Astrocyte of the hippocampus (primary cell): ENCODE results near the gene RYR1.
A peak's percentile ranks its signal among the peaks of the same experiment; 100 is the strongest.

ENCODE experiments used
- DNase-seq: peaks from one replicate; pipeline ENCODE4 v3.0.0; 2011; ENCODE audit warnings: low read depth, low spot score

Gene RYR1

DNA sequence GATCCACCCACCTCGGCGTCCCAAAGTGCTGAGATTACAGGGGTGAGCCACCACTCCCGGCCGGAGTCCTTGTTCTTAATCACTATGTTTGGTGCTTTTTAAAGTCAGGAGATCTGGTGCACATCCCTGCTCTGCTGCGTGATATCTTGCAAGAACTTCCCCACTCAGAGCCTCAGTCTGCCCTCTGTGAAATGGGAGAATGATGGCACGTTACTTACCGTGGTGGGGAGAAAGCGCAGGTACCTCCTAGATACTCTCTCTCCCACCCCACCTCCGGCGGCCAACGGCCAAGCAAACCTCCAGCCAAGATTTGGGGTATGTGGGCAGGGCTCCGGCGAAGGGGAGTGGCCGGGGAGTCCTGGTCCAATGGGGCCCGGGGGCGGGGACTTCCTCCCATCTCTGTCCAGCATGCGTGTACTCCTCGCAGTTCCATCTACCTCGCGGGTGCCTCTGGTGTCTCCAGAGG is at the start of gene RYR1:
Gene RYR1 (plus strand): TSS at position 424 of the 466 bp plus-strand sequence. CDS start 139 bp downstream, outside the sequence.
- DNase-seq = peak; percentile 24

DNA sequence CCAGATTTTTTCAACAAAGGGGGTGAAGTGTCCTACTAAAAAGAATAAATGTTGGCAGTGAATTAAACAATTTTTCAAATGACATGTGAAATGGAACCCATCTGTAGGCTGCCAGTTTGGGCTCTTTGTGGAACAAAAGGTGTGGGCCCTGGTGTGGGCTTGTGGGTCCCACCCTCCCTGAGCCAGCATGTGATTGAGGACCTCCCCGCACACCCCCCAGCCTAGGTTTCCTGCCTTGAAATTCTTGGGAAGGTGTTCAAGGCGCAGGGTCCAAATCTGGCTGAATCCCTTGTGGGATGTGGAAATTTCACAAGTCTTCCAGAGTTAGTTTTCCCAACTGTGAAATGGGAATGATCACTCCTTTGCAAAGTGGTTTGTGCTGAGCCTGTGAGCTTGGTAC is 49.7 kb upstream of the RYR1 start:
- DNase-seq = no peak

DNA sequence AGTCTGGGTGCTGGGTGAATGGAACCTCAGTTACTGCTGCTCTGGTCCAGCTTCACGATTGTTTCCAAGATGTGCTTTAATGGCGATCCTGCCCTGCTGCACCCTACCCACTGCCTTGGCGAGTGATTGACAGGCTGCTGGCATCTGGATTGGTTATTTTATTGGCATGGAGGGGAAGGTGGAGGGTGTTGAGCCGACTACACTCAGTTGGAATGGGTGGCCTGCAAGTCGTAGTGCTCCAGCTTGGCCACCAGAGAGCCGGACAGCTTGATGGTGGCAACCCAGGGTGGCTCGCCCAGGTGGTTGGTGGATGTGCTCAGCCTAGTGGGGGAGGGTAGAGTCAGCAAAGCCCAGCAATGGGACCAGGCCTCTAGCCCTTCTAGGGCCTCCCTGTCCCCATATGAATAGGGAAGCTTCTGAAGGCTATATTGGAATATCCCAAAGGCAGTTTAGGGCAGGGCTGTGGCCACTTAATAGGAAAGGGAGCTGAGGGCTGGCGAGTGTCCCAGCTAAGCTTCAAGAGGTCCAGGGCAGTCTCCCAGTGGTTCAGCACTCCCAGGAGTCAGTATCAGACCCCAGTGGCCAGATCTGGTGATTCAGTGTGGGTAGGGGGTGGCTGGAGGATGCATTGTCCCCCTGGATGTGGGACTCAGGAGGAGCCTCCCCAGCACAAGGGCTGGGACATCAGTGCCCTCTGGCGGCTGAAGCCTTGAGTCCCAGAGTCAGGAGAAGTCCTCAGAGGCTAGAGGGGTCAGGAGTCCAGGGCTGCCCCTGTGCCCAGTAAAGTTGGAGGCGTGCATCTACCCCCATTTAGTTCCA is 49.1 kb upstream of the RYR1 start:
- DNase-seq = peak; percentile 56

DNA sequence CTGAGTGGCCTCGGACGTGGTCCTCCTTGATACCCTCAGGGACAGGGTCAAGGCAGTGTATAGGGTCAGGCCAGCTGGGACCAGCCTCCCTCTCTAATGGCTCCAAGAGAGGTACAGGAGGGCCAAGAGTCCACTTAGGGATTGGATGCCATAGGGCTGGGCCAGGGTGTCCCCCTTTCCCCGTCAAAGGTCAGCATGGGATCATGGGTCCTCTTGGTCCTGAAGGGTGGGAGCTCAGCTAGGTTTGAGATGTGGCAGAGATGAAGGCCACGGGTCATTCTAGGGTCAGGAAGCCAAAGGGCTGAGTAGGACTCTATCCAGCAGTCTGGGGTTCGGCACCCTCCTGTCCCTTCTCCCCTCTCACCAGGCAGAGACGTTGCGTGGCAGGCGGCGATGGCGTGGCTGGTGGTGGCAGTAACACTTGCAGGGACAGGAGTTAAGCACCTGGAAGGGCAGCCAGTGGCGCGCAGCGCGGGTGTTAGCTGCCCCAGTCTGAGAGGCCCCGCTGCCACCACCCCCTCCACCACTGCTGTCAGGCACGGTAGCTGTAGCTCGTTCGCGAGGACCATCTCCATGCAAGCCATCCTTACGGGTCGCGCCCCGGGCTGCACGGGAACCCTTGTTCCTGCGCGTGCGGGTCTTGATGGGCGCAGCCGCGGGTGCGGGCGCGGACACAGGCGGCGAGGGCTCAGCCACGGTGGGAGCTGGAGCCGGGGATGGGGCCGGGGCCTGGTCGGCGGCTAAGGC is 48.3 kb upstream of the RYR1 start:
- DNase-seq = no peak

DNA sequence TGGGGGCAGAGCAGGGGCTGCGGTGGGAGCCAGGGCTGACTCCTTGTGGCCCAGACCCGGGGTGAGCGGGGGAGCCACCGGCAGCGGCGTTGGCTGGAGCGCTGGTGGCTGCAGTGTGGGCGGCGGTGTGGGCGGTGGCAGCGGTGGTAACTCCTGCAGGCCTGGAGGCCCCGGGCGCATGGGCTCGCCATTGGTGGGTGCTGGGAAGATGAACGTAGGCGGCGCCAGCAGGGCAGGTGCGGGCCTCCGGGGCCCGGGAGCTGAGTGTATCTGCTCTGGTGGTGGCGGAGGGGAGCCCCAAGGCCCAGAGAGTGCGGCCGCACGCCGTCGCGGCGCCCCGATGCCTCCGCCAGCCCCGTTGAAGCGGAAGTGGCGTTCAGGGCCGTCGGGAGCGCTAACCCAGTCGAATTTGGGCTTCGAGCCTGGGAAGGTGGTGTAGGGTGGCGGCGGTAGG is 47.7 kb upstream of the RYR1 start:
- no peak for DNase-seq

DNA sequence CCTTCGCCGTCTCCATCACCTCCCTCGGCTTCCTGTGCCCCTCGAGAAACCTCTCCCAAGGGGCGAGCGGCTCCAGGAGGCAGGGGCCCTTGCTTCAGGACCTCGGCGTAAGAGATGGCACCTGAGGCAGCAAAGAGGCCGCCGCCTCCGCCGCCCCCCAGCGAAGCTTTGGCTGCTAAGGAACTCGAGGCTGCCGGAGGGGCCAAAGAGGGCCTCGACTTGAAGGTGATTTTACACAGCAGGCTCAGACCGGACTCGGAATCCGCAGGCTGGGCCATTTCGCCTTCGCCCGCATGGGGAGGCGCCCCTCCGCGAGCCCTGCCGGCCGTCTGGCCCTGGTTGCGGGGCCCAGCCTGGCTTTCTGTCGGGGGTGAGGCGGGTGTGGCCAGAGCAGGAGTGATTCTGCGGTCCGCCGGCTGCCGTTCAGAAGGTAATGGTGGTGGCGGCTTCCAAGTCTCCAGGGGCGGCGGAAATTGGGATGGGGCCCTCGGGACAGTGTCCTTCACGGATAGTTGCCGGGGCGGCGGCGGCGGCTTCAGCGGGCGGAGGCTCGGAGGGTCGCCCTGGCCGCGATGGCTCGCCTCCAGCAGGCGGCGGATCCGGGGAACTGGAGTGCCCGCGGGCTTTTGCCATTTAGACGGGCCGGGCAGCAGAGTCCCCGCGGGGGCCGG is 47.1 kb upstream of the RYR1 start:
- DNase-seq = no peak

DNA sequence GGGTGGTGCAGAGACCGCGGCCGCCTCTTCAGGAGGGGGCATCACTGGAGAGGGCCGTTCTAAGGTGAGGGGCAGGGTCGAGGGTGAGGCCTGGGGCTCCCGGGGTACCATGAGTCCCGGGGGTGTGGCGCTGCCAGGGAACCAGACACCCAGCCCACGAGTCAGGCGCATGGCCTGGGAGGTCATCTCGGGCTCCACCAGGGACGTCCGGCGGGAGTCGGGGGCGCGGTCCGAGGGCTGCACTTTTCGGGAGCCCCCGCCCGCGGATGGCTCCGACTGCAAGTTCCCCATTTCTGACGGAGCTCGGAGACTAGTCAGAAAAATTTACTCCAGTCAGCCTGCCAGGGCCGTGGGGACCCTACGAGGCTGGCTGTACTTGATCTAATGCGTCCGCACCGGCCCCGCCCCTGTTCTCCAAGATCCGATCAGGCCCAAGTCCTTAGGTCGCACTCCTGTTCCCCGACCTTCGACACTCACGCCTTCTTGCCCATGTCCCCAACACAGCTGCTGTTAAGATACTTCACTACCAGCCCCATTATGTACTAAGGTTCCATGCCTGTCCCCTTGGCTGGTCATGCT is 46.4 kb upstream of the RYR1 start:
- DNase-seq = no peak

DNA sequence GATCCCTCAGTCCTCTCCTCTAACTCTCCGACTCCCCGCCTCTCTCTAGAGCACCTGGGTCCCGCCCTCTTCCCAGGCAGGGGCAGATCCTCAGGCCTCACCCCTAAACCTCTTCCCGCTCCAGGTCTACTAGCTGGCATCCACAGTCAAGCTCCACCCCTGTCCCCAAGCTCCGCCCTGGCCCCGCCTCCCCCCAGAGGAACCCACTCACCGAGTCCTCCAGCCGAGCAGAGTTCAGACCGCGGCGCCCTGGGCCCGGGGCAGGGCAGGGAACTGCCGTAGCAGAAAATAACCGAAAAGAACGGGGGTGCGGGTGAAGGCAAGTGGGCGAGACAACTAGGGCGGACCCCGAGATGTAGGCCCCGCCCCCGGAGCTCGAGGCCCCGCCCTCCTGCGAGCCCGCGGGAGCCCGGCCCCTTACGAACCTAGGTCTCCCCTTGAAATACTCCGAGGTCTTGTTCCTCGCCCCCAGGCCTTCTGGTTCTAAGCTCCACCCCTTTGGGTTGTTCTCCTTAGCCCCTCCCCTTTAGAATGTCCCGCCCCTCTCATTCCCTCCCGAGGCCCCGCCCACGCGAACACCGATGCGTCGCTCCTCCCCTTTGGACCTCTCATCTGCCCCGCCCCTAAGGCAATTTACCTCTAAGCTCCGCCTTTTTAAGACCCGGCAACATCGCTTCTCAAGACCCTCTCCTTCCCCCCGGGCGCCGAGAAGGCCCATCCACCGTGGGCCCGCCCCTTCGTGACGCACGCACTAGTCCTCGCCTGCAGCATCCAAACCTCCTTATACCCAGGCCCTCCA is 45.7 kb upstream of the RYR1 start, which contains the start of gene GGN:
Gene GGN (minus strand): TSS at position 485 of the 799 bp plus-strand sequence. CDS start 773 bp downstream, outside the sequence.
- DNase-seq = peak; percentile 97

DNA sequence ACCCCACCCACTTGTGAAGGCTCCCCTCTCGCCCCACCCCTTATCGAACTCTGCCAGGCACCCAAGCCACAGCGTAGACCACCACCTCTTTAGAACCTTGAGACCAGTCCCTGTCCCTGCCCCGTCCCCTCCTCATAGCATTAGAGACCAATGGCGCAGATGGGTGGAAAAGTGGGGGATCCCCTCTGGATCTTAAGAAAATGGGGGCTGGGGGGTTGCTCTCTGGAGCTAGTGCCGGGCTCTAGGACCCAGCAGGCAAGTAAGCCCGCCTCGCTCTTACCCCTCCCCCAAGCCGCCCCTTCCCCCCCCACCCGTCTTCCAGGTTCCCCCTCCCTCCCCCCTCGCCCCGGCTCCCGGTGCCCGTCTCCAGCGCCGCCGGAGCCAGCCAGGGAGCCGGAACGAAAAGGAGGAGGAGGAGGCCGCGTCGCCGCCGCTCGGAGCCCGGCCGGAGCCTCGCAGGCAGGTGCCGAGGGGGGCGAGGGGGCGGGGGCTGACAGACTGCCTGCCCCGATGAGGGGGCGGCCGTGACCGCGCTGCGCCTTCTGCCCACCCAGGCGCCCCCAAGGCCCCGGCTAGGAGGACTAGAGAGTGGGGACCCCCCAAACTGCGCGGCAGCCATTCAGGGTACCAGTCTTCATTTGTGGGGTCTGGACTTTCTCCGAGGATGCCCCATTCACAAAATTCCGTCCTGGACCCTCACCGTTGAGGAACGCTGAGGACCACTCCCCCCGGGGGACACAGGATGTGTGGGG is 45.0 kb upstream of the RYR1 start, which contains the start of gene SPRED3:
Gene SPRED3 (plus strand): TSS at position 349 of the 752 bp plus-strand sequence. CDS start 1,606 bp downstream, outside the sequence.
- DNase-seq = no peak

DNA sequence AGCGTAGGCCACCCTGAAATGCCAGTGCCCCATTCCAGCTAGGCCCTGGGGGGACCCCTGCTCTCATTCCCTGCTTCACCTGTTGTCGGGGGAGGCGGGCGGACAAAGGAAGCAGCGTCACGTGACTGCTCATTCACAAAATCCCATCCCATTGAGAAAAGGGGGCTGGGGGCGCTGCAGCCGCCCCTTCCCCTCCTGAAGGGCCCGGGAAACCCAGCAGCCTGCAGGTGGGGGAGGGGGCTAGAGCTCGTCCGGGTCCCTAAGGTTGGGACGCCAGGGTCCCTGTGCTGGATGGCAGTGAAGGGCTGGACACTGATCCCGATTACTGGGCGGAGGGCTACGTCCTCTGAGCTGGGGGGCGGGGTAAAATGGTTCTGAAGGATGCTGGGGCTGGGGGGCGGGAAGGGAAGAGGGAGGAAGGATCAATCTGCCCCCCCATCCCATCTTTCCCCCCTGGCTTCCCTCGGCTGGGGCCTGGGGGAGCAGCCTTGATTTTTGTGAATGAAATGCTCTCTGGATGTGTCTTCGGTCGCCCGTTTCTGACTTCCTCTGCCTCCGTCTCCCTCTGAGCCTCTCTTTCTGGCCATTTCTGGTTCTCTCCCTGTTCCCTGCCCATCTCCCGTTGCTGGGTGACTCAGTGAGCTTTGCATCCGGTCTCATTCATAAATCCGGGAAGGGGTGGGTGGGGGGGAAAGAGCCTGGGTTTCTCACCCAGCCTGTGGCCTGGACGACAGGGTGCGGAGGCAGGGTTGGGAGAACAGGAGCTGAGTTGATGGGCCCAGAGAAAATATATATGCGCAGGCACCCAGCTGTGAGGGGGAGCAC is 44.2 kb upstream of the RYR1 start:
- DNase-seq = peak; percentile 85

DNA sequence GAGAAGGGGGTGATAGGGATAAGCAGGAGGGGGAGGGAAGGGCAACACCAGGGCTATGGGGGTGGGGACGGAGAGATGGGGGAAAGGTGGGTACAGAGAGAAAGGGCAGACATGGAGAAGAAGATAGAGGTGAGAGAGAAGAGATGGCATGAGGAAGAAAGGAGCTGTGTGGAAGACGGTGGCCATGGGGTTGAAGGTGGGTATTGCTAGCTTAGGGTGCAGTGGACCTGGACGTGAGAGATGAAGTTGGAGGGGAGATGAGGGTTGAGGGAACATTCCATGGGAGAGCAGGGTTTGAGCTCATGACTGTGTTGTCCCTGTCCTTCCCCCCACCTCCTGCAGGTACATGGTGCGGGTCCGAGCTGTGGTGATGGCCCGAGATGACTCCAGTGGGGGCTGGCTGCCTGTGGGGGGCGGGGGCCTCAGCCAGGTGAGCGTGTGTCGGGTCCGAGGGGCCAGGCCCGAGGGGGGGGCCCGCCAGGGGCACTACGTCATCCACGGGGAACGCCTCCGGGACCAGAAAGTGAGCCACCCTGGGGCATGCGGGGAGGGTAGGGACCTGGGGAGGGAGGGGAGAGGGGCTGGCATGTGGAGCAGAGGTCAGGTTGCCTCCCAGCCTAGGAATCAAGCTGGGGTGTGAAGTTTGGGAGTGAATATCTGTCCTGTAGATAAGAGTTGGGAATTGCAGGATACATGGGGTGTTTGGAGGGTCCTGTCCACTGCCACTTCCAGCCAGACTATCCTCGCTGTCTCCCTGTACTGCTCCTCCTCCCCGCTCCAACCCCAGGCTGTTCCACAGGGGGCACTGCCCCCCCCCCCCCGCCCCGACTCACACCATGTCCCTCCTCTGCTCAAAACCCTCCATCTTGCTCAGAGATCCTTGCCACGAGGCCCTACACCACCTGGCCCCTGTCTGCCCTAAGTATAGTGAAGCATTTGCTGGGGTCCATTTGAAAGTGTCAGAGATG is 43.2 kb upstream of the RYR1 start:
- peak; percentile 13 for DNase-seq

DNA sequence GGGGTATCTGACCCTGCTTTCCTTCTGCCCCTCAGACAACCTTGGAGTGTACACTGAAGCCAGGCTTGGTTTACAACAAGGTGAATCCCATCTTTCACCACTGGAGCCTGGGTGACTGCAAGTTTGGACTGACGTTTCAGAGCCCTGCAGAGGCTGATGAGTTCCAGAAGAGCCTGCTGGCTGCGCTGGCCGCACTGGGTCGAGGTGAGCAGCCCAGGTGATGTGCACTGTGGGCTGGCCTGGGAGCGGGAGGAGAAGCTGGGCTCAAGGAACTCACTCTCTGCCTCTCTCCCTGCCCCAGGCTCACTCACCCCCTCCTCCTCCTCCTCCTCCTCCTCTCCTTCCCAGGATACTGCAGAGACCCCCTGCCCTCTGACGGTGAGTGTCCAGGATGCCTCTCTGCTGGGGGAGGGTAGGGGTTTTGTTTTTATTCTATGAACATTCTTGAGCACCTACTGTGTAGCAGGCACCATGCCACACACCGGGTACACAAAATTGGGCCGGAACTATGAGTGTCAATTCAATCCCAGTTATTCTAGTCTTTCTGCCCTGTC is 41.5 kb upstream of the RYR1 start:
- DNase-seq = no peak

DNA sequence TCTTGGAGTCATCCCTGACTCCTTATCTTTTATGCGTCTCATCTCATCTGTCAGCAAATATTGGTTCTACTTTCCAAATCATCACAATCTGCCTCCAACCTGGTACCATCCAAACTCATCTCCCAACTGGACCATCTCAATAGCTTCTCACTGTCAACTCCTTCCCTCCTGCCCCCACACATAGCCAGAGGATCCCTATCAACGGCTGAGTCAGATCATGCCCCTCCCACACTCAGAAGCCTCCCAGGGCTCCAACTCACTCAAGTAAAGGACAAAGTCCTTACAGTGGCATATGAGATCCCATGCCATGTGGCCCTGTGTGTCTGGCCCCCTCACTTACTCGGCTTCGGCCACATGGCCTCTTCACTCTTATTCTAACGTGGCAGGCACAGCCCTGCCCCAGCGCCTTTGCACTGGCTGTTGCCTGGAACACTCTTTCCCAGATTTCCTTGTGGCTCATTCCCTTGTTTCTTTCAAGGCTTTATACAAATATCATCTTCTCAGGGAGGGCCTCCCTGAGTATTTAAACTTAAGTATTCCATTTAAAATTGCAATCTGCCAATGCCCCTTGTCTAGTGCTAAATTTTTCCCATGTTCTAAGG is 40.7 kb upstream of the RYR1 start:
- no peak for DNase-seq

DNA sequence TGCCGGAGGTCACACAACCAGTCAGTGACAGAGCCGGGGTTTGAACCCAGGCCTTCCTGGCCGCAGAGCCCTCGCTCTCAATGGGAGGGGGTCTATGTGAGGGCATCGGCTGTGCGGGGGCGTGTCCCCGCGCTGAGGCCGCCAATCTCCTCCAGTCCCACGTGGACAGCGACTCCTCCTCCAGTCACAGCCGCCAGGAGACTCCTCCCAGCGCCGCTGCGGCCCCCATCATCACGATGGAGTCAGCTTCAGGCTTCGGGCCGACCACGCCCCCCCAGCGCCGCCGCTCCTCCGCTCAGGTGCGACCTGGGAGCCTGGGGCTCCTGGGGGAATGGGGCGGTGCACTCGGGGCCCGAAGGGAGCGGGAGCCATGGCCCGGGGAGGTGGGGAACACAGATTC is 39.0 kb upstream of the RYR1 start:
- DNase-seq = peak; percentile 54

DNA sequence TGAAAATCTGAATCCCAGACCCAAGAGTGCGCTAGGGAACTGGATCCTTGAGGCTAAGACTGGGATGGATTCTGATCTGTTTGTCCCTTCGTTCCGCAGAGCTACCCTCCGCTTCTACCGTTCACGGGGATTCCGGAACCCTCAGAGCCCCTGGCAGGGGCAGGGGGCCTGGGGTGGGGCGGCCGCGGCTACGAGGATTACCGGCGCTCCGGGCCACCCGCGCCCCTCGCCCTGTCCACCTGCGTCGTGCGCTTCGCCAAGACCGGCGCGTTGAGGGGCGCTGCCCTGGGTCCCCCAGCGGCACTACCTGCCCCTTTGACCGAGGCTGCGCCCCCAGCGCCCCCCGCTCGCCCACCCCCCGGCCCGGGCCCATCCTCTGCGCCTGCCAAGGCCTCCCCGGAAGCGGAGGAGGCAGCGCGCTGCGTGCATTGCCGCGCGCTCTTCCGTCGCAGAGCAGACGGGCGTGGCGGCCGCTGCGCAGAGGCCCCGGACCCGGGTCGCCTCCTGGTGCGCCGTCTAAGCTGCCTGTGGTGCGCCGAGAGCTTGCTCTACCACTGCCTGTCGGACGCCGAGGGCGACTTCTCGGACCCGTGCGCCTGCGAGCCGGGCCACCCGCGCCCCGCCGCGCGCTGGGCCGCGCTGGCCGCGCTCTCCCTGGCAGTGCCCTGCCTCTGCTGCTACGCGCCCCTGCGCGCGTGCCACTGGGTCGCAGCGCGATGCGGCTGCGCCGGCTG is 37.9 kb upstream of the RYR1 start:
- DNase-seq = no peak

DNA sequence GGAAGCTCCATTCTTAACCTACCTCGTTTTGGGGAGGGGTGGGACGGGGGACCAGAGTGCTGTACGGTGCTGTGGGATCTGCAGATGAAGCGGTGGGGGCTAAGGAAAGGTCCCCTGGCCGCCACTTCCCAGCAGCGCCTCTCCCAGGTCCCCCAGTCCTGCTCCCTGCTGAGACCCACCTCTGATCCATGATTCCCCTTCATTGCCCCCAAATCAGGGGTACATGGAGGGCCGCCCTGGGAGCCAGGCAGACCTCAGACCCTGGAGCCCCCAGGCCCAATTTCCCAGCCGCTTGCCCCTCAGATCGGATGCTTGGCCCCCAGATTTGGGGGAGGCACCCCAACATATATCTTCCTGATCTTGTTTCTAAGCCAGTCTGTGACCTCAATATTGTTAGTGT is 34.4 kb upstream of the RYR1 start:
- DNase-seq = no peak
